Esophagus muscularis mucosa (tissue), 4 donors: ENCODE results near the gene SARS1. TPM values are rescaled to one million over a fixed set of nuclear protein-coding genes. Genes with fewer than 3 reads are reported as not detected.

ENCODE experiments used
- DNase-seq: peaks from one replicate; pipeline ENCODE4 v3.0.0-alpha.2; 2017; ENCODE audit errors: extremely low spot score
- H3K27ac ChIP-seq, 4 donors: fragments of 200-600 bp; sonication (generic); replicated peaks in 1 of 4; 1 replicate in 3 of 4; 2 replicates in 1 of 4; pipeline ENCODE4 v1.5.1; 2016 to 2019; ENCODE audit warnings: mild to moderate bottlenecking in 1 of 4
- H3K27me3 ChIP-seq, 4 donors: fragments of 200-600 bp; sonication (generic); one replicate each; pipeline versions ENCODE4 v1.5.1 to v1.6.0; 2016 to 2019
- H3K36me3 ChIP-seq, 4 donors: fragments of 200-600 bp; sonication (generic); one replicate each; pipeline ENCODE4 v1.5.1; 2016 to 2019
- H3K4me1 ChIP-seq, 4 donors: fragments of 200-600 bp; sonication (generic); one replicate each; pipeline ENCODE4 v1.5.1; 2016 to 2019
- H3K4me3 ChIP-seq, 4 donors: fragments of 200-600 bp; sonication (generic); 1 replicate in 2 of 4; 2 replicates in 2 of 4; pipeline ENCODE4 v1.5.1; 2016 to 2019; ENCODE audit warnings: mild to moderate bottlenecking in 4 of 4, moderate library complexity in 1 of 4
- H3K9me3 ChIP-seq, 4 donors: fragments of 200-600 bp; sonication (generic); 1 replicate in 3 of 4; 2 replicates in 1 of 4; pipeline ENCODE4 v1.5.1; 2016 to 2019
- EP300 ChIP-seq: sonication (generic); formaldehyde crosslinking; IDR thresholded peaks from one replicate; pipeline ENCODE4 v1.6.1; 2017; ENCODE audit warnings: antibody characterized with exemption
- POLR2A ChIP-seq: fragments of 450-650 bp; IDR thresholded peaks from one replicate; pipeline ENCODE4 v1.6.1; 2017; ENCODE audit warnings: antibody characterized with exemption, moderate library complexity, mild to moderate bottlenecking, low read depth
- POLR2AphosphoS5 ChIP-seq, 2 donors: sonication (generic); formaldehyde crosslinking; IDR thresholded peaks; one replicate each; pipeline ENCODE4 v1.6.1; 2017; ENCODE audit warnings: antibody characterized with exemption in 2 of 2
- WGBS: methylation state at CpG from one replicate; pipeline ENCODE4 v1.1.5; 2018; 5-methylcytosine and 5-hydroxymethylcytosine counted together
- intact Hi-C: fragments of 100-400 bp; cut with DNase I; formaldehyde crosslinking; loops from one replicate; pipeline ENCODE4 v1.15.1; 2023
- total RNA-seq, 4 donors: library from RNA; depleted of rRNA; stranded (reverse); fragments of >200 nt; gene quantifications; one replicate each; pipeline versions ENCODE4 v1.1.0 to v1.2.1, GENCODE V29; 2016
- TF ChIP-seq, protein P1 (sequence below), 3 experiments: fragments of 200-600 bp in 2 of 3; fragments of 450-650 bp in 1 of 3; sonication (generic) in 2 of 3; IDR thresholded peaks; one replicate each; pipeline ENCODE4 v1.5.1; 2017 to 2019; ENCODE audit warnings: antibody characterized with exemption in 3 of 3, mild to moderate bottlenecking in 2 of 3, moderate library complexity in 1 of 3

SARS1 gene
- total RNA-seq, 4 donors from 2014 or later = 125 to 180 (median 144) TPM

DNA sequence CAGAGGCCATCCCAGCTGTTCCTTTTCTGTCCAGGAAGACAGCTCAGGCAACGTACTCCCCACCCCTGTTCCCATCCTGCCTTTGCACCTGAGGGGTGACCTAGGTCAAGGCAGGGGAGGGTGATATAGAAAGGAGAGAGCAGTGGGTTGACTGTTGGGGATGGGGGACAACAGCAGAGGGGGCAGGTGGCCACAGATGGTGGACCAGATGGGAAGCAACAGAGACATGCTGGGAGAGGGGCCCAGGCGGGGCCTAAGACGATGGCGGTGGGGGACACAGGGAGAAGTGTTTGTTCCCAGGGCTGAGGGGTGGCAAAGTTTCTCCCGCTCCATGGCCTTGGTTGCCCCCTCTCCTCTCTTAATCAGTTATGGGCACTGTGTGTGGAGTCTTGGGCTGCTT lies 42.0 kb downstream of the SARS1 start:
- Histone ChIP-seq H3K4me1 (peaks cover 22 to 49% (median 38%) of the 10 kb centered on the region in 4 donors), H3K36me3 (peaks cover 0 to 20% (median 14%) of the 10 kb centered on the region in 4 donors), H3K27me3 (no peaks in the 10 kb centered on the region), H3K4me3 (peak overlapping the region in 1 of 4 donors; percentile 28), H3K9me3 (no peaks in the 10 kb centered on the region), H3K27ac (peak overlapping the region in 3 of 4 donors; percentile 86 to 90 (median 88))
- intact Hi-C loops = no loop called here
- DNase-seq = no peak
- WGBS = 91% methylated on average over 5 of the region's 5 CpGs
- TF ChIP-seq POLR2A (no peak), EP300 (no peak), POLR2AphosphoS5 (IDR thresholded peaks at IDR 0.05) (no peak)
- TF ChIP-seq, protein P1, sequence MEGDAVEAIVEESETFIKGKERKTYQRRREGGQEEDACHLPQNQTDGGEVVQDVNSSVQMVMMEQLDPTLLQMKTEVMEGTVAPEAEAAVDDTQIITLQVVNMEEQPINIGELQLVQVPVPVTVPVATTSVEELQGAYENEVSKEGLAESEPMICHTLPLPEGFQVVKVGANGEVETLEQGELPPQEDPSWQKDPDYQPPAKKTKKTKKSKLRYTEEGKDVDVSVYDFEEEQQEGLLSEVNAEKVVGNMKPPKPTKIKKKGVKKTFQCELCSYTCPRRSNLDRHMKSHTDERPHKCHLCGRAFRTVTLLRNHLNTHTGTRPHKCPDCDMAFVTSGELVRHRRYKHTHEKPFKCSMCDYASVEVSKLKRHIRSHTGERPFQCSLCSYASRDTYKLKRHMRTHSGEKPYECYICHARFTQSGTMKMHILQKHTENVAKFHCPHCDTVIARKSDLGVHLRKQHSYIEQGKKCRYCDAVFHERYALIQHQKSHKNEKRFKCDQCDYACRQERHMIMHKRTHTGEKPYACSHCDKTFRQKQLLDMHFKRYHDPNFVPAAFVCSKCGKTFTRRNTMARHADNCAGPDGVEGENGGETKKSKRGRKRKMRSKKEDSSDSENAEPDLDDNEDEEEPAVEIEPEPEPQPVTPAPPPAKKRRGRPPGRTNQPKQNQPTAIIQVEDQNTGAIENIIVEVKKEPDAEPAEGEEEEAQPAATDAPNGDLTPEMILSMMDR (IDR thresholded peaks at IDR 0.05) = no peak

DNA sequence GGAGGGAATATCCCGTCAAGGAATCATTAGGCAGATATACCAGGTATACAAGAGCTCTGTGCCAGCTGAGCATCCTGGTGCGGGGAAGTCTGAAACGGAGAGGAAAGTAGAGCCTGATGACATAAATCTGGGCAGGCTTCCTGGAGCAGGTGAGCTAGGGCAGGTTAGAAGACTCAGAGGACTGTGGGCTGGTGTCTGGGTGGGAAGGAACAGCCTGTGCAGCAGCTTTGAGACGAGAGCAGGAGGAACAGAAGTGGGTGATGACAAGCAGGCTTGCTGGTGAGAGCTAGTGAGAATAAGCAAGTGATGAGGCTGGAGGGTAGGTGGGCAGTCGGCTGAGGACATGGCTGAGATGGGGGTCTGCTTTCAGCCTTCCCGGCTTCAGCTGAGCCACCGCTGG lies 42.4 kb downstream of the SARS1 start:
- H3K9me3 ChIP-seq = no peaks in the 10 kb centered on the region
- peaks cover 22 to 45% (median 36%) of the 10 kb centered on the region in 4 donors for H3K4me1 ChIP-seq
- peaks cover 0 to 24% (median 16%) of the 10 kb centered on the region in 4 donors for H3K36me3 ChIP-seq
- TF ChIP-seq POLR2A (no peak), EP300 (no peak), POLR2AphosphoS5 (IDR thresholded peaks at IDR 0.05) (no peak)
- TF ChIP-seq, protein P1 (IDR thresholded peaks at IDR 0.05) = no peak
- intact Hi-C loops = no loop called here
- H3K27me3 ChIP-seq = no peaks in the 10 kb centered on the region
- WGBS = 88% methylated on average over 7 of the region's 7 CpGs
- H3K27ac ChIP-seq = peak overlapping the region in 1 of 4 donors; percentile 88
- H3K4me3 ChIP-seq = no peak overlapping the region
- no peak for DNase-seq

DNA sequence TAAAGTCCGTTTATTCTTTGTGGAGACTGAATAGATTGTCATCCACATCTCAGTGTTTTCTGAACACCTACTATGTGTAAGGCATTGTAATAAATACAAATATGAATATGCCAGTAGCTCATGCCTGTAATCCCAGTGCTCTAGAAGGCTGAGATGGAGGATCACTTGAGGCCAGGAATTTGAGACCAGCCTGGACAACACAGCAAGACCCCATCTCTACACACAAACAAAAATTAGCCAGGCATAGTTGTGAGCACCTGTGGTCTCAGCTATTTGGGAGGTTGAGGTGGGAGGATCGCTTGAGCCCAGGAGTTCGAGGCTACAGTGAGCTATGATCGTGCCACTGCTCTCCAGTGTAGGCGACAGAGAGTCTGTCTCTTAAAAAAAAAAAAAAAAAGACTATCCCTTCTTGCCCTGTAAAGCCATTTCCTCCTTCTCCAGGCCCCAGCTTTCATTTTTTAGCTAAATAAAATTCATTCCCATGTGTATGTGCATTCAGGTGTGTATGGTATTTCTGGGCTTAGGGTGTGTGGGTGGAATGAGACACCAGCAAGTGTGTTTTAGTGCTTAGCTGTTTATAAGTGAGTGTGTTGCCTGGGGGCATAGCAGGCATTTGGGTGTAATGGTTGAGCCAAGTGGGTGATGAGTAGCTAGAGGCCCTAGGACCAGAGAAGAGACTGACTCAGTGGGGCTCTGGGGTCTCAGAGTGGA lies 43.4 kb downstream of the SARS1 start:
- no peak overlapping the region for H3K4me3 ChIP-seq
- no peak overlapping the region for H3K27ac ChIP-seq
- no peak for DNase-seq
- intact Hi-C loops = no loop called here
- H3K9me3 ChIP-seq = no peaks in the 10 kb centered on the region
- WGBS = 88% methylated on average over 5 of the region's 5 CpGs
- no peaks in the 10 kb centered on the region for H3K27me3 ChIP-seq
- H3K4me1 ChIP-seq = peaks cover 22 to 40% (median 36%) of the 10 kb centered on the region in 4 donors
- TF ChIP-seq POLR2AphosphoS5 (IDR thresholded peaks at IDR 0.05) = no peak
- TF ChIP-seq, protein P1 (IDR thresholded peaks at IDR 0.05) = no peak
- TF ChIP-seq EP300 = no peak
- TF ChIP-seq POLR2A = no peak
- peaks cover 0 to 35% (median 21%) of the 10 kb centered on the region in 4 donors for H3K36me3 ChIP-seq

DNA sequence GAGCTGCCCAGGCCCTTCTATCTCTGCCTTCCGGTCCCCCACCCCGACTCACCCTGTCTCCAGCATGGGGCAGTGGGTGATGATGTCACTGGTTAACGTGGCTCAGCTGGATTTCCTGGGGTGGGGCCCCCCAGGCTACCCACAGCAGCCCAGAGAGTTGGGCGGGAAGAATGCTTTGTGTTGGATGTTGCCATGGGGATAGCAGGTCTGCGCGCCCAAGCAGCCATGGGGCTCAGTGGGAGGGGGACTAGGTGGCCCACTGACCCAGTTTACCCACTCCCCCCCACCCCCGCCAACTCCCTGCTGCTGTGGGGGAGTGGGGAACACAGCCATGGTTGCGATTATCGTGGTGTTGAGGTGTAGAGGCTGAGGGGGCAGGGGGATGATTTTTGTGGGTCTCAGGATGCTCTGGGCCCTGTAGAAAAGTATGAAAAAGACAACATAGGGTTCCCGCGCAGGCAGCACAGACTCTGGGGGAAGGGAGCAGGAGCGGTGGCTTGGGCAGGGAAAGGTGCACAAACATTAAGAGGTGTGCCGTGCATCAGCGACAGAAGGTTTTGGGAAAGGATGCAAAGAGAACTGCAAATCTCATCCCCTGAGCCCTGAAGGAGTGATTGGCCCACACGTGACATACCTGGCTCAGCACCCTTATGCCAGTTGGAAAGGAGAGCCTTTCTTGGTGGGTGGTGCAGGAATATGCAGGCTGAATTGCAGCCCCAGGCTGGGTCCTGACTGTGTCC lies 44.1 kb downstream of the SARS1 start:
- H3K36me3 ChIP-seq = peaks cover 0 to 40% (median 24%) of the 10 kb centered on the region in 4 donors
- no peaks in the 10 kb centered on the region for H3K9me3 ChIP-seq
- no peaks in the 10 kb centered on the region for H3K27me3 ChIP-seq
- intact Hi-C loops = no loop called here
- H3K27ac ChIP-seq = no peak overlapping the region
- no peak overlapping the region for H3K4me3 ChIP-seq
- TF ChIP-seq EP300 (no peak), POLR2A (no peak), POLR2AphosphoS5 (IDR thresholded peaks at IDR 0.05) (no peak)
- TF ChIP-seq, protein P1 (IDR thresholded peaks at IDR 0.05) = no peak
- no peak for DNase-seq
- peaks cover 22 to 40% (median 36%) of the 10 kb centered on the region in 4 donors for H3K4me1 ChIP-seq
- WGBS = 71% methylated on average over 14 of the region's 15 CpGs
